DOHH2 (cell line): Measurements from ENCODE around the gene CCDC180.

Source experiments
- H3F3A ChIP-seq: fragments of 200-600 bp; sonication (generic), shearing (Covaris generic); 2 replicates; pipeline ENCODE4 v1.6.0; 2016; ENCODE audit warnings: antibody characterized with exemption, mild to moderate bottlenecking; ENCODE audit not compliant: control insufficient read depth, insufficient read depth
- H3K27ac ChIP-seq: fragments of 200-600 bp; sonication (generic); 2 replicates; pipeline ENCODE4 v1.5.1; 2014; ENCODE audit warnings: low read depth, mild to moderate bottlenecking, low read length, moderate library complexity
- H3K27me3 ChIP-seq: fragments of 200-600 bp; sonication (generic); 2 replicates; pipeline ENCODE4 v1.6.1; 2014; ENCODE audit warnings: mild to moderate bottlenecking, low read length, mixed read lengths; ENCODE audit not compliant: control insufficient read depth
- H3K36me3 ChIP-seq: fragments of 200-600 bp; sonication (generic); 2 replicates; pipeline ENCODE4 v1.6.1; 2014; ENCODE audit warnings: mild to moderate bottlenecking, low read length, moderate library complexity, mixed read lengths; ENCODE audit not compliant: control insufficient read depth
- H3K4me1 ChIP-seq: fragments of 200-600 bp; sonication (generic); 2 replicates; pipeline ENCODE4 v1.6.1; 2014; ENCODE audit warnings: mild to moderate bottlenecking, low read length, mixed read lengths; ENCODE audit not compliant: control insufficient read depth
- H3K4me2 ChIP-seq: fragments of 200-600 bp; sonication (generic); 2 replicates; pipeline ENCODE4 v1.6.0; 2014; ENCODE audit warnings: mild to moderate bottlenecking, low read length, moderate library complexity
- H3K4me3 ChIP-seq: fragments of 200-600 bp; sonication (generic); 2 replicates; pipeline ENCODE4 v1.5.1; 2014; ENCODE audit warnings: mild to moderate bottlenecking, low read length, mixed read lengths
- H3K79me2 ChIP-seq: fragments of 200-600 bp; sonication (generic); 2 replicates; pipeline ENCODE4 v1.6.1; 2014; ENCODE audit warnings: mild to moderate bottlenecking, low read length, mixed read lengths; ENCODE audit not compliant: control insufficient read depth
- H3K9me2 ChIP-seq: fragments of 200-600 bp; sonication (generic); replicated peaks from 2 replicates; pipeline ENCODE4 v1.6.1; 2014; ENCODE audit warnings: mild to moderate bottlenecking, low read length, mixed read lengths; ENCODE audit not compliant: control insufficient read depth
- H3K9me3 ChIP-seq: fragments of 200-600 bp; sonication (generic); 2 replicates; pipeline ENCODE4 v1.6.1; 2014; ENCODE audit warnings: antibody characterized with exemption, low read length, mixed read lengths; ENCODE audit not compliant: control insufficient read depth, insufficient read depth
- H4K20me1 ChIP-seq: fragments of 200-600 bp; sonication (generic); 2 replicates; pipeline ENCODE4 v1.6.0; 2014; ENCODE audit warnings: low read depth, mild to moderate bottlenecking, antibody characterized with exemption, low read length, moderate library complexity; ENCODE audit not compliant: control insufficient read depth, insufficient read depth
- EZH2phosphoT487 ChIP-seq: fragments of 200-600 bp; sonication (generic); IDR thresholded peaks from 2 replicates; pipeline ENCODE4 v1.6.1; 2017; ENCODE audit warnings: borderline replicate concordance, mild to moderate bottlenecking, antibody characterized with exemption, low read length, moderate library complexity, mixed read lengths
- TF ChIP-seq, protein P1 (sequence below): fragments of 200-600 bp; sonication (generic); IDR thresholded peaks from one replicate; pipeline ENCODE4 v1.5.1; 2014; ENCODE audit warnings: antibody characterized with exemption, mild to moderate bottlenecking, low read depth, low read length; ENCODE audit not compliant: poor library complexity, severe bottlenecking

The CCDC180 gene

DNA sequence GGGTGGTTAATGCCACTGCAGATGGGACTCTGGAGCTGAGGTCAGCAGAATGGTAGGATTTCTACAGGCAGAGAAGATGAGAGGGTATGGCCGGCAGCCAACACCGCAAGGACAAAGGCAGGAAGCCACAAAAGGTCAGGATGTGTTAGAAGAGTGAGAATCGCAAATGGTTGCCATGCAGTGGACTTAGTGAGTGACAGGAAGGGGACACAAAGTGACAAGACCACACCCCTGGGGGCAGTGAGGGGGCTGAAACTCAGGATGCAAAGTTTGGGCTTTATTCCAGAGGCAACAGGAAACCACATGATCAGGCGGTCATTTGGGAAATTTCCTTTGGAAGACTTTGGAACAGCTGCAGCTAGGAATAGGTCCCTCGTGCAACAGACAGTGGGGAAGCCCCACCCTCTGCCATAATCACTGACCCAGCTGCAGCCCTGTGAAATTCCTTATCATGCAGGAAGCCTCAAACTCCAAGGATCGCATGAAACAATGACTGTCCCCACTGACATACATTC lies 14.2 kb upstream of the CCDC180 start:
- H4K20me1 ChIP-seq, result no peaks in the 10 kb centered on the region
- no peaks in the 10 kb centered on the region for H3K27me3 ChIP-seq
- no peak overlapping the region for H3K4me2 ChIP-seq
- no peaks in the 10 kb centered on the region for H3K9me3 ChIP-seq
- H3K9me2 ChIP-seq, result no peaks in the 10 kb centered on the region
- no peaks in the 10 kb centered on the region for H3K36me3 ChIP-seq
- no peak overlapping the region for H3K27ac ChIP-seq
- no peaks in the 10 kb centered on the region for H3K4me1 ChIP-seq
- no peaks in the 10 kb centered on the region for H3F3A ChIP-seq
- TF ChIP-seq, protein P1, sequence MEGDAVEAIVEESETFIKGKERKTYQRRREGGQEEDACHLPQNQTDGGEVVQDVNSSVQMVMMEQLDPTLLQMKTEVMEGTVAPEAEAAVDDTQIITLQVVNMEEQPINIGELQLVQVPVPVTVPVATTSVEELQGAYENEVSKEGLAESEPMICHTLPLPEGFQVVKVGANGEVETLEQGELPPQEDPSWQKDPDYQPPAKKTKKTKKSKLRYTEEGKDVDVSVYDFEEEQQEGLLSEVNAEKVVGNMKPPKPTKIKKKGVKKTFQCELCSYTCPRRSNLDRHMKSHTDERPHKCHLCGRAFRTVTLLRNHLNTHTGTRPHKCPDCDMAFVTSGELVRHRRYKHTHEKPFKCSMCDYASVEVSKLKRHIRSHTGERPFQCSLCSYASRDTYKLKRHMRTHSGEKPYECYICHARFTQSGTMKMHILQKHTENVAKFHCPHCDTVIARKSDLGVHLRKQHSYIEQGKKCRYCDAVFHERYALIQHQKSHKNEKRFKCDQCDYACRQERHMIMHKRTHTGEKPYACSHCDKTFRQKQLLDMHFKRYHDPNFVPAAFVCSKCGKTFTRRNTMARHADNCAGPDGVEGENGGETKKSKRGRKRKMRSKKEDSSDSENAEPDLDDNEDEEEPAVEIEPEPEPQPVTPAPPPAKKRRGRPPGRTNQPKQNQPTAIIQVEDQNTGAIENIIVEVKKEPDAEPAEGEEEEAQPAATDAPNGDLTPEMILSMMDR, result no peak
- no peak for TF ChIP-seq EZH2phosphoT487
- H3K79me2 ChIP-seq, result no peaks in the 10 kb centered on the region
- H3K4me3 ChIP-seq, result no peak overlapping the region

DNA sequence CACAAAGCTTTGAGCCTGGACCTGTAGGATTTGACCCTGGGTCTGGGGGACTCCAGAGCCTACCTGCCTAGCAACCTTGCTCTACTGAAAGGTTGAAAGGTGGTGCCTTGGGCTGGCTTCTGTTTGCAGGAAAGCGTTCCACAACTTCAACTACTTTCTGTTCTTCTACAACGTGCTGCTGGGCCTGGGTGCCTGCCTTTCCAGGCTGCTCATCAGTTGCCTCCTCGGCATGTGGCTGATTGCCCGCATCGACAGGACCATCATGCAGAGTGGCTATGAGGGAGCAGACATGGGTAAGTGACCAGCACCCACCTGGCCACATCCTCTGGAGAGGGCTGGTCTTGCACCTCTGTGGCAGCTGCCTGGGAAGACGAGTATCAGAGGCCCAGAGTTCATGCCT lies 13.6 kb upstream of the CCDC180 start:
- Histone ChIP-seq H3K36me3 (no peaks in the 10 kb centered on the region), H4K20me1 (no peaks in the 10 kb centered on the region), H3K4me2 (no peak overlapping the region), H3K4me1 (no peaks in the 10 kb centered on the region), H3F3A (no peaks in the 10 kb centered on the region), H3K79me2 (no peaks in the 10 kb centered on the region), H3K27me3 (peaks cover 3% of the 10 kb centered on the region; the same call in 1 of the 2 replicates), H3K9me3 (no peaks in the 10 kb centered on the region), H3K4me3 (no peak overlapping the region), H3K27ac (no peak overlapping the region), H3K9me2 (no peaks in the 10 kb centered on the region)
- no peak for TF ChIP-seq EZH2phosphoT487
- TF ChIP-seq, protein P1, result no peak

DNA sequence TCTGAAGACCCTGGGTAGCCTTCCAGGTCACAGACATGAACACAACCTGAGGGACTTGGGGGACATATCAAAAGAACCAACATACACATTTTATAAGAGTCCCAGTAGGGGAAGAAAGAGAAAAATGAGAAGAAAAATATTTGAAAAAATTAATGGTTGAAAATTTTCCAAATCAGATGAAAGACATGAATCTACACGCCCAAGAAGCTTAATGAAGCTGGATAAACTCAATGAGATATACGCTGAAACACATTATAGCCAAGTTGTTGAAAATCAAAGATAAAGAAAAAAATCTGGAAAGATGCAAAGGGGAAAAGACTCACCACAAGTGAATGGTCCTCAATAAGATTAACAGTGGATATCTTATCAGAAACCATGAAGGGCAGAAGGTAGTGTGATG lies 9.6 kb upstream of the CCDC180 start:
- no peak overlapping the region for H3K27ac ChIP-seq
- H3K36me3 ChIP-seq, result no peaks in the 10 kb centered on the region
- no peaks in the 10 kb centered on the region for H3F3A ChIP-seq
- H3K4me2 ChIP-seq, result no peak overlapping the region
- peaks cover 3% of the 10 kb centered on the region; the same call in 1 of the 2 replicates for H3K27me3 ChIP-seq
- no peak overlapping the region for H3K4me3 ChIP-seq
- TF ChIP-seq, protein P1, result no peak
- TF ChIP-seq EZH2phosphoT487, result no peak
- H4K20me1 ChIP-seq, result no peaks in the 10 kb centered on the region
- H3K79me2 ChIP-seq, result no peaks in the 10 kb centered on the region
- no peaks in the 10 kb centered on the region for H3K9me2 ChIP-seq
- H3K4me1 ChIP-seq, result no peaks in the 10 kb centered on the region
- no peaks in the 10 kb centered on the region for H3K9me3 ChIP-seq
